GM21825 (cell line): ENCODE data around the gene ADAMTS18.

Source experiments
- ATAC-seq: cut with Tn5 transposase; IDR thresholded peaks from one replicate; pipeline ENCODE4 v1.9.1; 2021; ENCODE audit warnings: mild to moderate bottlenecking, moderate library complexity; ENCODE audit not compliant: unreplicated experiment

ADAMTS18 gene

GRCh38 chr16:77439106-77439505 is 4.3 kb upstream of the ADAMTS18 start:
- ATAC-seq: no peak

DNA sequence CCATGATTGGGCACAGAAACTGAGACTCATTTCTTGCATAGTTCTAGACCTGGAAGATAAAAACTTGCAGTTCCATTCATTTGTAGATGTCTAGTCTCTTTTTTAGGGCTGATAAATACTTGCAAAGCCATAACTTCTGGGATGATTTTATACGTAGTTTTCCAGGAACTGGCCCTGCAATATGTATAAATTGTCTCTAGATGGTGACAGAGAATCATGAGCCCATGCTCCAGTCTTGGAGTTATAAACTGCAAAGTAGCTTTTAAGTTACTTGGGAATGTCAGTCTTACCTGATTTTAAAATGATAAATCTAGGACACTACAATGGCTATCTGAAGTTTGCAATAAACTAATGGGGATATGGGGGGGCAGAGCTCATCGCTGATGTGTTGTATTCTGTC is 3.0 kb upstream of the ADAMTS18 start:
- no peak for ATAC-seq

DNA sequence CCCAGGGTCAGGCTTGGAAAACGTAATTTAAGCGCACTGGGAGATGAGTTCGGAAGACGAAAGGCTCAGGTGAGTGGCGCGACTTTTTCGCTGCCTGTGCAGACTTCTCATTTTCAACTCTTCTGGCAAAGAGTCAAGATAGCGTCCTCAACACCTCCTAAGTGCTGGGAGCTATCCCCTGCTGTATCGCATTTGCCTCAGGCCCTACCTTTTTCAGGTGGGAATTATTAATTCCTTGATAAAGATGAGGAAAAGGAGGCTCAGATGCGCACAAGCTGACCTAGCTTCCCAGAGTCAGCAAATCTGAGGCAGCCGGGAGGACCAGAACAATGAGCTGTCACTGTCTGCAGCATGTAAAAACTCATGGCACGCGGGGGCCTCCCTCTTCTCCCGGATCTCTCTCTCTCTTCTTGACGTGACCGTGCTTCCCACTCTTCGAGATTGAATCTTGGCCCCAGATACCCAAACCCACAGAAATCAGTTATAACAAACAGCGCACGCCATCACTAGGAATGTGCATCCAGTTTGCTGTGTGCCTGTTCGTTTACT is 512 bp upstream of the ADAMTS18 start:
- no peak for ATAC-seq

GRCh38 chr16:77434022-77434529 is 758 bp downstream of the ADAMTS18 start:
- ATAC-seq: no peak

GRCh38 chr16:77433146-77433545 is 1.7 kb downstream of the ADAMTS18 start:
- no peak for ATAC-seq

GRCh38 chr16:77432264-77432663 is 2.6 kb downstream of the ADAMTS18 start:
- ATAC-seq: no peak

DNA sequence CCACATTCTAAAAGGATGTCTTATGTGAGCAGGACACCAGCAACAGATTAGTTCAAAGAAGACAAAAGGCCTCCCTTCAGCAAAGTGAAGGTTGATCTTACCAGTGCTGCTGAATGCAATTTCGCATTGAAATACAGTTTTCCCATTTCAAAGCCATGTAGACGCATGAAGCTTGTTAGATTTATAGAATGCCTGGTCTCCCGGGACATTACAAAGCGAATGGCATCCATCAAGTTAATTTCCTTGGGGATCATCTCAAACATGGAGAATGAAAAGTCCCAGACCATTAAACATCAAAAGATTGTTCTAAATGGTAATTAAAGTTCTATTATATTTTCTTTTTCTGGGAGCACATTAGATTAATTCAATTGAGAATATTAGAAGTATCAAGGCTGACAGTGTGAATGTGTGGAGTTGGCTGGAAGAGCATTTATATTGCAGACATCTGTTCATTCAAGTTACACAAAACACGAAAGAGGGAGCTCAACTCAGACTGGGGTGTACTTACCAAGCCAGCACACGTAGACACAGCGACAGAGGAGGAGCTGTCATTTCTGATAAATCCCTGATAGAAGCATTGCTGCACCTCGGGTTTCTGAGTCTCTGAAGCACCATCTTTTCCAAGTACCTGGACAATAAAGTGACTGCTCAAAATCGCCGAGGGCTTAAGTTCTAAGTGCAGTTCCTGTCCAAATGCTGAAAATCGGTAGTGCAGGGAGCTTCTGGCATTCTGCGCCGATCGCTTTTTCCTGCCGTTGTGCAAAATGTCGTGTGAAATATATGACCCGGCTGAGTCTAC is 3.8 kb downstream of the ADAMTS18 start:
- ATAC-seq: no peak

DNA sequence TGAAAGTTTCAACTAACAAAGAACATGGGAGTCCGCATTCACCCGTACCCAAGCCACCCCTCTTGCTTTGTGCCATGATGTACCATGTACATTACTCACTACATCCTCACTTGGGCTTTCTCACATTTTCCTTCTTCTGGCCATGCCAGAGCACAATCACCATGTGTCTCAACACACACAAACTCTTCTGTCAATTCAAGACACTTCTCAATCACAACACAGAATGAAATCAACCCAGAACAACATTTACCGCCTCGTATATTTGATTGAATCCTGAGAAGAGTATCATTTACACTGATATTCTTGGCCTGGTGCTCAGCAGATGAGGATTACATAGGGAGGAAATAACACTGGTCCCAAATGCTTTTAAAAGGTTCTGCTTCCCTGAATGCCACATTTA is 4.5 kb downstream of the ADAMTS18 start:
- no peak for ATAC-seq

DNA sequence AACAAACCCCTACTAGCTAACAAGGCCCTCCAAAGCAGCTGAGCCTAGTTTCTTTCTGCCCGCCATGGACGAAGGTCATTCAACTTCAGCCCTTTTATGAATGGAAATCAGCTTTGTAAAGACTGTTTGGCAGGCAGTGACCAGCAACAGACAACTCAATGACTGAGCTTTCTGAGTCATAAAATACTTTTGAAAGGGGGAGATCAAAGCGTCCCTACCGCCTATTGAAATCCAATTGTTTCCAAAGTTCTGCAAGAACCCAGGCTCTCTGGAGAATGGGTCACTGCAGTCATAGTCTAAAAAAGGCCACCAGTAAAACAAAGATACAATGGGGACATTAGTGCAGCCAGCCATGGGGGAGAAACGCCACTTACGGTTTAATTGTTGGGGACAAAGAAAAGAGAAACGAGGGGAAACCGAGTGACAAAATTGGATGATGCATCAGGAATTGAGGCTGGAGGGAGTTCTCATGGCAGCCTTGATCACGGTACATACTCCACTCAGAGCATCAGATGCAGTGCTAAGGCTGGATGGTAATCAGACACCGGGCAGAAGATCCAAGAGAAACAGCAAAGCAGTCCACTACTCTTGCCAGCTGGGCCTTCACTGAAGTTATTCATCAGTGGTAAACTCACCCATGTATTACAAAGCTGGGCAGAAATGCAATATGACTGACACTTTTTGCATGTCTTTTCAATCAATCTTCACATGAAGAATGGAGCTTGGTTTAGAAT is 9.8 kb downstream of the ADAMTS18 start:
- ATAC-seq: no peak

- ATAC-seq: no peak
Observed at GRCh38 chr16:77422196-77422784, 12.5 kb downstream of the ADAMTS18 start.

- ATAC-seq: no peak
Observed at GRCh38 chr16:77416939-77417480, 17.8 kb downstream of the ADAMTS18 start.

DNA sequence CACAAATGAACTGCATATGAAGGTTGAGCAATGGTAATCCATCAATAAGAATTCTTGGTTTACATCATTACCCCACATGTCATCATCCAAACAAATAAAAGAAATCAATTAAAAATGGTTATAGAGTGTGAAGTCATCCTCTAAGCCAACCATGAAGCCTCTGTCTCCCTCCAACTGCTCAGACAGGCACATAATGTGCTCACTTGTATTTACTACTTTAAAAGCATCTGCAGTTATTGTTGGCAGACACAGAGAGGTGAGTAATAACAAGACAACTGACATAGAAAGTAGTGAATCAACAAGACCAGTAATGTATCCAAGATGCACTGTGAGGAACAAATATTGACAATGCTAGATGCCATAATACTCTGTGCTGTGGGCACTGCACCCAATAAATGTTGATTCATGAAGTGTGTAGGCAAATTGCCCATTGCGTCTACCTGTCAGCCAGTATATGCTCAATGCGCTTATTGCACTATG is 20.0 kb downstream of the ADAMTS18 start:
- no peak for ATAC-seq

GRCh38 chr16:77410449-77410848 is 24.4 kb downstream of the ADAMTS18 start:
- no peak for ATAC-seq

DNA sequence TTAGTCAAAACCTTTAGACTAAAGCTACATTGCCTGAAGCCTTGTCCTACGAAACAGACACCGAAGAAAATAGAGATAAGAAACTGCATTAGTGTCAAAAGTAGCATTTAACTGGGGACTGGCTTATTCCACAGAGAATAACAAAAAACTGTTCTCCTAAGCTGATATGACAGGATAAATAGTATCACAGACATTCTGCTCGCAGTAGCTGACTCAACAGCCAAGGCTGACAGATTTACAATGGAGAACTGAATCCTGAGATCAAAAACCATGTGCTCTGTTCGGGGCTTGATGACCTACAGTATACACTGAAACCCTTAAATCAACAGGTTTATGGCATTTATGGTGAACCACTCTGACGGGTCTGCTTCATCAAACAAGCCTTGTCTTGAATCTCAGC is 25.5 kb downstream of the ADAMTS18 start:
- no peak for ATAC-seq

DNA sequence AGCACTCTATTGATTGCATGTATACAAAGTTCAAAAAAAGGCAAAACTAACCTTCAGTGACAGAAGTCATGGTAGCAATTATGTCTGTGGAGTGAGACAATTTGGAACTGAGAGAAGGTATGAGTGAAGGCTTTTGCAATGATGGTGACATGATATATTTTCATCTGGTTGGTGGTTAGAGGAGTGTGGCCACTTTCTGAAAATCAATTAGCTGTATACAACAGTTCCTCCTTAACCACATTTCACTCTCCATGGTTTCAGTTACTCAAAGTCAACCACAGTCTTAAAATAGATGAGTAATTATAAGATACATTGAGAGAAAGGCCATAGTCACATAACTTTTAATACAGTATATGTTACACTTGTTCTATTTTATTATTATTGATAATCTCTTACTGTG is 26.2 kb downstream of the ADAMTS18 start:
- ATAC-seq: no peak

DNA sequence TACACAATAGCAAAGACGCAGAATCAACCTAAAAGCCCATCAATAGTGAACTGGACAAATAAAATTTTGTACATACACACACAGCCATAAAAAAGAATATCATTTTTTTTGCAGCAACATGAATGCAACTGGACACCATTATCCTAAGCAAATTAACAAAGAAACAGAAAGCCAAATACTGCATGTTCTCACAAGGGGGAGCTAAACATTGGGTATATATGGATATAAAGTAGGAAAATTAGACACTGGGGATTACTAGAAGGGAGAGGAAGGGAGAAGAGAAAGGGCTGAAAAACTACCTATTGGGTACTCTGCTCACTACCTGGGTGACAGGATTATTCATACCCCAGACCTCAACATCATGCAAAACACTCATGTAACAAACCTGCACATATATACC is 28.2 kb downstream of the ADAMTS18 start:
- no peak for ATAC-seq

- no peak for ATAC-seq
Observed at GRCh38 chr16:77404775-77405174, 30.1 kb downstream of the ADAMTS18 start.

GRCh38 chr16:77403732-77404131 is 31.1 kb downstream of the ADAMTS18 start:
- no peak for ATAC-seq

GRCh38 chr16:77402672-77403071 is 32.2 kb downstream of the ADAMTS18 start:
- ATAC-seq: no peak

DNA sequence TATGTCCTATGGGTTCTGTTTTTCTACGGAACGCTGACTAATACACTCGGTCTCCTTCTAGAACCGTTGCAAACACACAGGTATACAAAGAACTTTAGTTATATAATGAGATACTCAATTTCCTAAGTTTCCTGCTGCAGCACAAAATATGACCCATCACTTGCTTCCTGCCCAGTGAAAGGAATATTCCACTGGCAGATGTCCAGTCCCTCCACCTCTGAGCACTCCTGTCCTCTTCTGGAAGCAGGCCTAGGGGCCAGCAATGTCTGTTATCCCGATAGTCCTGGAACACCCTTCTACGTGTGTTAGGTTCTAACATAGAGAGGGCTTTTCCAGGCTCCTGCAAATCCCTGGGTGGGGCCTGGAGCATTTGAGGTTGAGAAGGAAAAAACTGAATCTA is 32.7 kb downstream of the ADAMTS18 start:
- no peak for ATAC-seq

DNA sequence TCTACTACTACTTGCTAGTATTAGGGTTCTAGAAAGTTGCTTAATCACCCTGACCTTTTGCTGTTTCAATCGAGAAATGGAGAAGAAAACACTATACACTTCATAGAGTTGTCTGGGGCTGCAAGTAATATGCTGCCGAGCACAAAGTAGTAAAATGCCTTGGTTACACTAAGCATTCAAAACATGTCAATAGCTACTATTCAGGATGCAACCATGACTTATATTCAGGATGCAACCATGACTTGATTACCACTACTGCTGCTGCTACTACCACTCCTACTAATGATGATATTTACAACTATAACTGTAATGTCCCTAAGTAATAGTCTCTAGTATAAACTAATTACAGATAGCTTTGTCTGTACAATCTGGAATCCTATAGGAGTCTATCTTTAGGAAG is 35.3 kb downstream of the ADAMTS18 start:
- no peak for ATAC-seq
